ENCODE measurements around the gene CAB39L.

DNA sequence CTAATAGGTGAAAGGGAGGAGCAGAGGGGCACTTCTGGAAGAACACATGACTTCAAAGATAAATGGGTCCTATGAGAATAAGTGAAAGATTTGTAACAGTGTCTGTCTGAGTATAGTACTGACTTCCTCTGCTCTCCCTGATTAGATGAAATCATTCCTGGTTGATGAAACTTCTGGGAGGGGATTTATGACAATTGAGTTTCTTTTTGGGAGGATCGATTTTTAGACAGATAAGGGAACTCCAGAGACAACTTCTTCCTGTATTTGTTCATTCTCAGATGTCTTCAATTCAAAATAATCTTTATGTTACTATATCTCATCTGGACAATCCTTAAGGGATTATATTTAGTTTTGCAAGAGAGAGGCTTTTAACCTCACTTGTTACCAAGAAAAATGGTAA lies 20.2 kb upstream of the CAB39L start:
- TF ChIP-seq, protein P1, sequence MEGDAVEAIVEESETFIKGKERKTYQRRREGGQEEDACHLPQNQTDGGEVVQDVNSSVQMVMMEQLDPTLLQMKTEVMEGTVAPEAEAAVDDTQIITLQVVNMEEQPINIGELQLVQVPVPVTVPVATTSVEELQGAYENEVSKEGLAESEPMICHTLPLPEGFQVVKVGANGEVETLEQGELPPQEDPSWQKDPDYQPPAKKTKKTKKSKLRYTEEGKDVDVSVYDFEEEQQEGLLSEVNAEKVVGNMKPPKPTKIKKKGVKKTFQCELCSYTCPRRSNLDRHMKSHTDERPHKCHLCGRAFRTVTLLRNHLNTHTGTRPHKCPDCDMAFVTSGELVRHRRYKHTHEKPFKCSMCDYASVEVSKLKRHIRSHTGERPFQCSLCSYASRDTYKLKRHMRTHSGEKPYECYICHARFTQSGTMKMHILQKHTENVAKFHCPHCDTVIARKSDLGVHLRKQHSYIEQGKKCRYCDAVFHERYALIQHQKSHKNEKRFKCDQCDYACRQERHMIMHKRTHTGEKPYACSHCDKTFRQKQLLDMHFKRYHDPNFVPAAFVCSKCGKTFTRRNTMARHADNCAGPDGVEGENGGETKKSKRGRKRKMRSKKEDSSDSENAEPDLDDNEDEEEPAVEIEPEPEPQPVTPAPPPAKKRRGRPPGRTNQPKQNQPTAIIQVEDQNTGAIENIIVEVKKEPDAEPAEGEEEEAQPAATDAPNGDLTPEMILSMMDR (optimal IDR thresholded peaks at IDR 0.05 in 1 of 3, IDR thresholded peaks at IDR 0.05 in 1 of 3, conservative IDR thresholded peaks at IDR 0.05 in 1 of 3; ENCODE audit: extremely low read depth in 1 of 3, insufficient read depth in 2 of 3, low read length in 3 of 3) = no peak
- no peak for TF ChIP-seq EZH2 (IDR thresholded peaks at IDR 0.05; ENCODE audit: low read length)

All from keratinocyte (primary cell).